NCI-H146 treated with DMSO at 0.1 percent for 48 hours (cell line): Measurements from ENCODE around the gene MDFIC2.

ENCODE experiments used
- DNase-seq: peaks from one replicate; lab custom pipeline; 2025; ENCODE audit not compliant: unreplicated experiment; lab: John Stamatoyannopoulos, UW

Gene MDFIC2

GRCh38 chr3:70183781-70184504 is 128.5 kb downstream of the MDFIC2 start:
- DNase-seq: no peak

DNA sequence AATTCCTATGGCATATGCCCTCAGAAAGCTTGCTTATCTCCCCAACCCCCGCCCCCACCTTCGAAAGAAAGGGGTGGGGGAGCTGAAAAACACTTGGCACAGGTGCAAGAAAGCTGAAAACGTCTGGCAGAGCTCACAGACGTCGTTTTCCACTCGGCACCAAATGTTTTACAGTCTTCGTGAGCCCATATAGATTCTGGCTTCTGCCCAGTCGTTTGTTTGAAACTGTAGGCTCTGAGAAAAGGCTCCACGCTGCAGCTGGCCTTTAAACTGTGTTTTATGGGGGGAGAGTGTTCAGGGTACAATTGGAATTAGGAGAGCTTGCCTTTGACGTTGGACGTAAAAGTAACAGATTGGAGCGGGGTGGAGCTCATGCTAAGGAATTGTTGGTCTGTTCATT is 130.3 kb downstream of the MDFIC2 start:
- no peak for DNase-seq

- no peak for DNase-seq
Observed at GRCh38 chr3:70180664-70181063, 131.8 kb downstream of the MDFIC2 start.

- DNase-seq: no peak
Observed at GRCh38 chr3:70179111-70179510, 133.3 kb downstream of the MDFIC2 start.

DNA sequence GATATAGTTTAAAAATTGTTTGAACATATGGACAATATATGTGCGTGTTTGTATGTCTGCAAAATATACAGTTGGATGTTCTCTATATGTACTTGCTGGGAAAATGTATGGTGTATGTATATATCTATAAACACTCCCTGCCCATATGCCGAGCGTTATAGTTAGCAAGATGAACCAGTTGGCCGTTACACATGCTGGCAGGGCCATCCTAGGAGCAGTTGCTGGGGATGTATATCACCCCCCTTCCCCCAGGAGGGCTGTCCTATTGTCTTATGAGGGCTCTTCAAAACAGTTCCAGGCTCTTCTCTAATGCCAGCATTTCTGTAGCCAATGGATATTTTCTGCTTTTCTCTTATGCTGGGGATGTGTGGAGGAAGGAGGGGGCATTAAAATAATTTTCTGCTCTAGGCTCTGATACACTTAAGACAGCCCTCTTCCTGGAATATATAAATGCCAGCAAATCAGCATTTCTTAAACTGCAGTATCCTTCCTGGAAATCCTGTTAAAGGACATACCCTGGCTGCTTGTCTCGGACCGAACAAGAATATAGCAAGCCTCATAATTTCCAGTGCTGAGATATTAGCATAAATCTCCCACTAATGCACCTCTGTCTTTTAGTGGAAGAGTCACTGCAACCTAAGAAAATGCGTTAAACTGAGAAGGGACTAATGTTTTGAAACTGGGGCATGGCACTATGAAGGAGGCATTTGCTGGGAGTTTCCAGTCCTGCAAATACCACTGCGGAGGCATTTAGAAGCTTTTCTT is 134.4 kb downstream of the MDFIC2 start:
- DNase-seq: no peak

GRCh38 chr3:70176224-70176623 is 136.2 kb downstream of the MDFIC2 start:
- no peak for DNase-seq

DNA sequence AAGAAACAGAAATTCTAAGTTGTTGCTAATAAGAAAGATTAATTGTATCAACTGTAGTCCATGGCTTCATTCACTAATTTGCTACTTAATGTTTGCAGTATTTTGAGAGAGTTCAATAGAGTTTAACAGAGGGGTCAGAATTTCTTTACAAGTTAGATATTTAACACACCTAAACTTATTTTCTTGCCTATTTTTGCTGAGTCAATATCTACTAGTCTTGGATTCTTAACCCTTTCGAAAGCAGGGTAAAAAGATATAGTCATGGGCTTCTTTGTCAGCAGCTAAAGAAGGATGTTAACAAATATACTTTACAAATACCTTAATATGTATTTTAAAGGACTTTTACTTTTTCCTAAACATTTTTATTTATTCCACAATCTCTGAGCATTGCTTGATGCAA is 155.6 kb downstream of the MDFIC2 start:
- no peak for DNase-seq

- no peak for DNase-seq
Observed at GRCh38 chr3:70150599-70150998, 161.8 kb downstream of the MDFIC2 start.

DNA sequence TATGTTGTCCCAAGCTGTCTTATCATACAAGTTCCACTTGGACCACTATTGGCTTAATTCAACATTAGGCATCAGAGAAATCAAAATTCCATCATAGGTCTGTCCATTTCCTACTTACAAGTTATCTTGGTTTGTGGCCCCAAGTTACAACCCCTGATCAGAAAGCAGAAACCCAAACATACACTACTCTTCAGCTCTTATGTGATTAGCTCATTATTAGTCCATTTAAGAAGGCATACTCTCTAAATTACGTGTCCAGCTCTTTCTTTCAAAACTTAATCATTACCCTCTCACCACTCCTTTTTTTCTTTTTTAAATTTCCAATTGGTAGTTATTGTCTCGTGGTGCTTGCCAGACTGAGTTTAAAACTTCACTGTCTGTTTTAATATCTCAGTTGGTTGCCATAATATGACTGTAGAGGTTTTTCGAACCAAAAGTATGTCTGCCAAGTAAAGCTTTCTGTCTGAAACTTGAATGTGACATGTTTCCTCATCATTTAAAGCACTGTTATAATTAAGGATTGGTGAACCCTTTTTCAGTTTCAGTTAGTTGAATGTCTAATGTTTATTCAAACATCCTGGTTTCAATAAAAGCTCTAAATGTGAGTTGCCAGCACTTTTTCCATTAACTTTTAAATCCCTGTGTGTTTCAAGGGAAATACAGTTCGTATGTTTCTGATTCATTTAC is 162.6 kb downstream of the MDFIC2 start:
- no peak for DNase-seq
